ENCODE data around the gene ELAPOR2.

DNA sequence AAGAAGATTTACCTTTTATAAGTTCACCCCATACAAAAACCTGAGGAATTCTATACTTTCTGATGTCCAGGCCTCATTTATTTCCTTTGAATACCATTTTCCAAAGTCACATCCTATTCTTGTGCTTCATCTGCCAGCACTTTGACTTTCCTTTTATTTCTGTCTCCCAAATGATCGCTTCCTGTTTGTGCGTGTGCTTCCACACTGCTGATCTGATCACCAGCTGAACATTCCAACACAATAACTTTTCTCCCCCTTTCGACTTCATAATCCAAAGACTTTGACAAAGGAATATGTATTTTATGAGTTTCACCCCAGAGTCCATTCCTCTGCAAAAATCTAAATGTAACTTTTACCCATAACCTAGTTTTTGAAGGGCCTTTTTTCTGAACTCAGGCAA, 3.1 kb downstream of the ELAPOR2 start:
- TF ChIP-seq CTCF (IDR thresholded peaks at IDR 0.05; ENCODE audit: low read length) (no peak), EZH2 (optimal IDR thresholded peaks at IDR 0.05; ENCODE audit: low read depth, low read length) (no peak)
